ENCODE data around the gene MAD2L1BP. TPM values are rescaled to one million over a fixed set of nuclear protein-coding genes. Genes with fewer than 3 reads are reported as not detected.
"Not testable (repeated sequence)": the region's sequence is repeated elsewhere in the genome, so short reads cannot be mapped to it uniquely, and the experiment has no call there.

Gene MAD2L1BP
- polyA plus RNA-seq, 1 donor (not counting 4 experiments of a cell fraction or from before 2014, with no cell fraction given), result 34.2 TPM

DNA sequence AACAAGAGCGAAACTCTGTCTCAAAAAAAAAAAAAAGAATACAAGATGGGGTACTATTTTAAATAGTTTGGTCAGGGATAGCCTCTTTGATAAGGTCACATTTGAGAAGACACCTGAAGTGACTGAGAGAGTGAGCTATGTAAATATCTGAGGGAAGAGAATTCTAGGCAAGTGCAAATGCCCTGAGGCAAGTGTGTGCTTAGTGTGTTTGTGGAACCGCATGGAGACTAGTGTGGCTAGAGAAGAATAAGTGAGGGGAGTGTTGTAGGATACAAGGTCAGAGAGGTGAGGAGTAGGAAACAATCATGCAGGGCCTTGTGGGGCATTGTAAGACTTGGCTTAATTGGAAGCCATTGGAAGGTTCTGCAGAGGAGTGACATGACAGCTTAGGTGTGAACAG, 12.6 kb downstream of the MAD2L1BP start:
- Histone ChIP-seq H4K20me1 (ENCODE audit: control insufficient read depth, extremely low read depth, insufficient read depth, low read length) (no peaks in the 10 kb centered on the region), H3K9me3 (ENCODE audit: control insufficient read depth, low read depth, low read length) (no peaks in the 10 kb centered on the region), H3K9me1 (ENCODE audit: control insufficient read depth, extremely low read depth, insufficient read depth, low read length) (no peaks in the 10 kb centered on the region), H3K9ac (ENCODE audit: control insufficient read depth, extremely low read depth, insufficient read depth, low read length) (no peak overlapping the region), H3K36me3 (ENCODE audit: control insufficient read depth in 2 of 2, extremely low read depth in 1 of 2, insufficient read depth in 2 of 2, low read length in 2 of 2) (no peaks in the 10 kb centered on the region), H3K4me2 (ENCODE audit: control insufficient read depth, extremely low read depth, insufficient read depth, low read depth, low read length) (no peak overlapping the region), H3K4me3 (ENCODE audit: control insufficient read depth in 2 of 3, extremely low read depth in 1 of 3, insufficient read depth in 2 of 3, low read depth in 1 of 3, low read length in 3 of 3) (no peak overlapping the region), H3K4me1 (ENCODE audit: control insufficient read depth, extremely low read depth, insufficient read depth, low read length) (no peaks in the 10 kb centered on the region), H3K27me3 (ENCODE audit: control insufficient read depth, extremely low read depth, insufficient read depth, low read length) (no peaks in the 10 kb centered on the region), H3K79me2 (ENCODE audit: control insufficient read depth, insufficient read depth, low read length) (no peaks in the 10 kb centered on the region), H3K27ac (ENCODE audit: control insufficient read depth, insufficient read depth, low read length) (no peak overlapping the region), H2AFZ (ENCODE audit: control insufficient read depth, low read length) (no peak overlapping the region)
- dilution Hi-C loops (cut with MboI; ENCODE audit: extremely low pct_ligation_motif_present, low sequenced_read_pairs), result no loop called here
- DNase-seq (ENCODE audit: low read depth, low spot score) (no peak), FAIRE-seq (no peak)
- TF ChIP-seq EZH2 (IDR thresholded peaks at IDR 0.05; ENCODE audit: low read length), result no peak
- TF ChIP-seq, protein P1, sequence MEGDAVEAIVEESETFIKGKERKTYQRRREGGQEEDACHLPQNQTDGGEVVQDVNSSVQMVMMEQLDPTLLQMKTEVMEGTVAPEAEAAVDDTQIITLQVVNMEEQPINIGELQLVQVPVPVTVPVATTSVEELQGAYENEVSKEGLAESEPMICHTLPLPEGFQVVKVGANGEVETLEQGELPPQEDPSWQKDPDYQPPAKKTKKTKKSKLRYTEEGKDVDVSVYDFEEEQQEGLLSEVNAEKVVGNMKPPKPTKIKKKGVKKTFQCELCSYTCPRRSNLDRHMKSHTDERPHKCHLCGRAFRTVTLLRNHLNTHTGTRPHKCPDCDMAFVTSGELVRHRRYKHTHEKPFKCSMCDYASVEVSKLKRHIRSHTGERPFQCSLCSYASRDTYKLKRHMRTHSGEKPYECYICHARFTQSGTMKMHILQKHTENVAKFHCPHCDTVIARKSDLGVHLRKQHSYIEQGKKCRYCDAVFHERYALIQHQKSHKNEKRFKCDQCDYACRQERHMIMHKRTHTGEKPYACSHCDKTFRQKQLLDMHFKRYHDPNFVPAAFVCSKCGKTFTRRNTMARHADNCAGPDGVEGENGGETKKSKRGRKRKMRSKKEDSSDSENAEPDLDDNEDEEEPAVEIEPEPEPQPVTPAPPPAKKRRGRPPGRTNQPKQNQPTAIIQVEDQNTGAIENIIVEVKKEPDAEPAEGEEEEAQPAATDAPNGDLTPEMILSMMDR (optimal IDR thresholded peaks at IDR 0.05 in 1 of 3, IDR thresholded peaks at IDR 0.05 in 1 of 3, conservative IDR thresholded peaks at IDR 0.05 in 1 of 3; ENCODE audit: extremely low read depth in 1 of 3, insufficient read depth in 2 of 3, low read length in 3 of 3), result no peak

DNA sequence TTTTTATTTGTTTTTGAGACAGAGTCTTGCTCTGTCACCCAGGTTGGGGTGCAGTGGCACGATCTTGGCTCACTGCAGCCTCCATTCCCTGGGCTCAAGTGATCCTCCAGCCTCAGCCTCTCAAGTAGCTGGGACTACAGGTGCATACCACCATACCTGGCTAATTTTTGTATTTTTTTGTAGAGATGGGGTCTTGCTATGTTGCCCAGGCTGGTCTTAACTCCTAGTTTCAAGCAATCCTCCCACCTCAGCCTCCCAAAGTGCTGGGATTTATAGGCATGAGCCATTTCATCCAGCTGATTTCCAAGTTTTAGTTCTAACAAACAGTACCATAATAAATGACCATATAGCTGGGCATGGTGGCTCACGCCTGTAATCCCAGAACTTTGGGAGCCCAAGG, 17.2 kb downstream of the MAD2L1BP start:
- H2AFZ ChIP-seq (ENCODE audit: control insufficient read depth, low read length); H3K4me3 ChIP-seq (ENCODE audit: control insufficient read depth in 2 of 3, extremely low read depth in 1 of 3, insufficient read depth in 2 of 3, low read depth in 1 of 3, low read length in 3 of 3); H3K27ac ChIP-seq (ENCODE audit: control insufficient read depth, insufficient read depth, low read length); H3K4me1 ChIP-seq (ENCODE audit: control insufficient read depth, extremely low read depth, insufficient read depth, low read length); FAIRE-seq; dilution Hi-C loops (cut with MboI; ENCODE audit: extremely low pct_ligation_motif_present, low sequenced_read_pairs); H3K79me2 ChIP-seq (ENCODE audit: control insufficient read depth, insufficient read depth, low read length); H3K9me3 ChIP-seq (ENCODE audit: control insufficient read depth, low read depth, low read length); DNase-seq (ENCODE audit: low read depth, low spot score); H3K9ac ChIP-seq (ENCODE audit: control insufficient read depth, extremely low read depth, insufficient read depth, low read length); H3K9me1 ChIP-seq (ENCODE audit: control insufficient read depth, extremely low read depth, insufficient read depth, low read length); H3K27me3 ChIP-seq (ENCODE audit: control insufficient read depth, extremely low read depth, insufficient read depth, low read length); H3K4me2 ChIP-seq (ENCODE audit: control insufficient read depth, extremely low read depth, insufficient read depth, low read depth, low read length); H4K20me1 ChIP-seq (ENCODE audit: control insufficient read depth, extremely low read depth, insufficient read depth, low read length); H3K36me3 ChIP-seq (ENCODE audit: control insufficient read depth in 2 of 2, extremely low read depth in 1 of 2, insufficient read depth in 2 of 2, low read length in 2 of 2): not testable (repeated sequence)

DNA sequence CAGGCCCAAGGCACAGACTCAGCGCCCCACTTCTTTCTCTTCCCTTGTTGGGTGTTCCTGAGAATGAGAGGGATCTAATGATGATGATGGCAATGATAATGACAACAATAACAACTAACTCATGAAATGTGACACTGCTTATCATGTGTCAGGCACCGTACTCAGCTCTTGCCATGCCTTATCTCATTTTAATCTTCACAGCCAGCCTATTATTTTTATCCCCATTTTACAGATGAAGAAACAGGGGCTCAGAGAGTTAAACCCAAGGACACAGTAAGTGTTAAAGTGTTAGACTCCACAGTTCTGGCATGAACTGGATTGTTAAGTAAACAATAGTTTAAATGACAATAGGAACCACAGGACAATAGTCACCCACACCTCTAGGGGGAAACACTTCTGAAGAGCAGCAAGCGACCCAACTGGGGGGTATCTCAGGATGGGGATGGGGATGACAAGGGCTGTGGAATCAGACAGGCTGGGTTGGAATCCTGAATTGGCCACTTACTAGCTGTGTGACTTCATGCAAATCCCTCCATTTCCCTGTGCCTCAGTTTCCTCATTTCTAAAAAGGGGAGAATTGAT, 21.7 kb downstream of the MAD2L1BP start:
- Histone ChIP-seq H3K36me3 (ENCODE audit: control insufficient read depth in 2 of 2, extremely low read depth in 1 of 2, insufficient read depth in 2 of 2, low read length in 2 of 2) (no peaks in the 10 kb centered on the region), H3K9ac (ENCODE audit: control insufficient read depth, extremely low read depth, insufficient read depth, low read length) (no peak overlapping the region), H3K9me1 (ENCODE audit: control insufficient read depth, extremely low read depth, insufficient read depth, low read length) (no peaks in the 10 kb centered on the region), H2AFZ (ENCODE audit: control insufficient read depth, low read length) (no peak overlapping the region), H3K27ac (ENCODE audit: control insufficient read depth, insufficient read depth, low read length) (no peak overlapping the region), H4K20me1 (ENCODE audit: control insufficient read depth, extremely low read depth, insufficient read depth, low read length) (no peaks in the 10 kb centered on the region), H3K4me3 (ENCODE audit: control insufficient read depth in 2 of 3, extremely low read depth in 1 of 3, insufficient read depth in 2 of 3, low read depth in 1 of 3, low read length in 3 of 3) (no peak overlapping the region), H3K79me2 (ENCODE audit: control insufficient read depth, insufficient read depth, low read length) (no peaks in the 10 kb centered on the region), H3K27me3 (ENCODE audit: control insufficient read depth, extremely low read depth, insufficient read depth, low read length) (no peaks in the 10 kb centered on the region), H3K4me2 (ENCODE audit: control insufficient read depth, extremely low read depth, insufficient read depth, low read depth, low read length) (no peak overlapping the region), H3K9me3 (ENCODE audit: control insufficient read depth, low read depth, low read length) (no peaks in the 10 kb centered on the region), H3K4me1 (ENCODE audit: control insufficient read depth, extremely low read depth, insufficient read depth, low read length) (no peaks in the 10 kb centered on the region)
- dilution Hi-C loops (cut with MboI; ENCODE audit: extremely low pct_ligation_motif_present, low sequenced_read_pairs), result no loop called here
- TF ChIP-seq EZH2 (IDR thresholded peaks at IDR 0.05; ENCODE audit: low read length), result no peak
- TF ChIP-seq, protein P1 (optimal IDR thresholded peaks at IDR 0.05 in 1 of 3, IDR thresholded peaks at IDR 0.05 in 1 of 3, conservative IDR thresholded peaks at IDR 0.05 in 1 of 3; ENCODE audit: extremely low read depth in 1 of 3, insufficient read depth in 2 of 3, low read length in 3 of 3), result no peak
- FAIRE-seq (no peak), DNase-seq (ENCODE audit: low read depth, low spot score) (no peak)

Measured in keratinocyte (primary cell).